Stimulated activated CD4-positive, alpha-beta T cell treated with anti-CD3 and anti-CD28 coated beads, TNF-alpha, amount 100 ng/mL, for 4 hours (primary cell): ENCODE results near the gene OR12D3.
"Not testable (repeated sequence)": the region's sequence is repeated elsewhere in the genome, so short reads cannot be mapped to it uniquely, and the experiment has no call there.

ENCODE experiments used
- DNase-seq, 3 experiments: peaks; one replicate each; pipeline ENCODE4 v3.0.0-alpha.2; 2020; ENCODE audit warnings: low read depth in 3 of 3

The OR12D3 gene

DNA sequence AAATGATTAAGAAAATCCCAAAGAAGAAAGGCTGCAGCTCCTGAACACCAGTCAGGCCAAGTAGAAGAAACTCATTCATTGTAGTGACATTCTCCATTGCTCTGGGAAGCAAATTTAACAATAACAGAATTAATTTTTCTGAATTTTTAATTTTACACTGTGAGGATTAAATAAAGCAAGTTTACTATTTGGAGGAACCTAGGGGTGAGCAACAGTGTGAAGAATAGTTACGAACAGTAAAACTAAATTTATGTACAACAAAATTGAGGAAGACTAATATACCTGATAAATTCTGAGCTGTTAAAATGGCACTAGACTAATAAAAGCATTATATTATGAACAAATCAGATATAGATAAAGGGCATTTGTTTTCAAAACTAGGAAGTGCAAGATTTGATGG lies at the start of gene OR12D3:
TSS of gene OR12D3 (minus strand) at position 101 of the 400 bp plus-strand sequence. CDS start at position 97, 4 bp downstream.
- no peak for DNase-seq

DNA sequence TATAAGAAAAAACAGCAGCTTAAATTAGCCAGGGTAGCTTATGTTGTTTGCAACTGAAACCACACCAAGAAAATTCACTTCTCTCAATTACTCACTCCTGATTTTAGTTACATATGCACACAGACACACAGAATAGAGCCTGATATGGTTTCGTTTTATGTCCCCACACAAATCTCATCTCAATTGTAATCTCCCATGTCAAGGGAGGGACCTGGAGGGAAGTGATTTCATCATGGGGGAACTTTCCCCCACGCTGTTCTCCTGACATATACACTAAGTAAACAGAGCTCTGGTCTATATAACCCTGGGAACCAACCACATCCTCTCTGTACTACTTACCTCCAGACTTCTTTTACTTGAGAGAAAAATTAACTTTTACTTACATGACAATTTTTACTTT lies 49.5 kb upstream of the OR12D3 start:
- no peak for DNase-seq

DNA sequence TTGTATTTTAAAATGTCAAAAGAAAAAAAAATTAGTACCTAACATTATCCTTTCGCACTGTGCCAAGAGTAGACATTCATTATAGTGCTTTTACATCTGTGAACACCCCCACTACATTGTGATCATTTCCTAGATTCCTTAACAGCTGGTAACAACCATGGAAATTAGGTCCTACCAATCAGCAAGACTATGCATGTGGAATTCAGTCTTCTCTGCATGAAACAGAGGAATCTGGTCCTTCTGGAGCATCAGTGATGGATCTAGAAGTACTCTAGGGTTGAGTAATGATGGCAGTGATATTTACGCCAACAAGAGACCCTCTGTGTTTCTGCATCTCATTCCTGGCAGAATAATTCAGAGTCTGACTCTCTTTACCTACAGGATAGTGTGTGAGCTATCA lies 49.1 kb upstream of the OR12D3 start:
- no peak for DNase-seq

GRCh38 chr6:29419516-29419915 lies 44.4 kb upstream of the OR12D3 start:
- no peak for DNase-seq

DNA sequence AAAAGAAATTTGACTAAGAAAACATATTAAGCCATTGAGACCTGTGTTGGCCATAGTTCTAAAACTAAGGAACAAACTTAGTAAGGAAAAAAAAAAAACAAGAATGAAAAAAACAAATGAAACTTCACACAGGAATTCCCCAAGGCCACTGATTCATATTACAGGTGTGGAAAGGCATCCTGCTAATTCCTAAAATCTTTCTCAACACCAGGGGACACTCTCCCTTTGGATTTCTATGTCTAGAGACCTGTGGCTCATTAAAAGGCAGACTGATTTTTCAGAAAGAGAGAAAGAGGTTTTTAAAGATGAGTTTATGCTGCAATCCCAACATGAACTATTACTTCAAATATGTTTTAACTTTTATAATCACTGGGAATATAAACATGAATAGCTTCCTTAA lies 39.5 kb upstream of the OR12D3 start, which contains the start of gene OR12D1:
TSS of gene OR12D1 (plus strand) at position 341 of the 400 bp plus-strand sequence.
- no peak for DNase-seq

DNA sequence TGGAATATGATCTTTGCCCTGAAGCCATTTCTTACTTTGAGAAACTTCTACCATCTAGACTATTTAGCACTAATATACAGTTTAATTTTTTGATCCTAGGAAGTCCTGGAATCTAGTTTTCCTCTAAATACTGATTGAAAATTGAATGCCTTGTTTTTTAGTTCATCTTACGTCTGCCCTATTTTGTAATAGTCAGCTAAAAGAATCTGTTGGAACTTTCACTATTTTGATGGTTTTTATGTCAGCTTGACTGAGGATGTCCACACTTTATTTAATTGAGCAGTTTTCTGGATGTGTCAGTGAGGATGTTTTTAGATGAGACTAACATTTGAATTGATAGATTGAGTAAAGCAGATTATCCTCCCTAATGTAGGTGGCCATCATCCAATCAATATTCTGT lies 28.7 kb upstream of the OR12D3 start:
- DNase-seq, result no peak

DNA sequence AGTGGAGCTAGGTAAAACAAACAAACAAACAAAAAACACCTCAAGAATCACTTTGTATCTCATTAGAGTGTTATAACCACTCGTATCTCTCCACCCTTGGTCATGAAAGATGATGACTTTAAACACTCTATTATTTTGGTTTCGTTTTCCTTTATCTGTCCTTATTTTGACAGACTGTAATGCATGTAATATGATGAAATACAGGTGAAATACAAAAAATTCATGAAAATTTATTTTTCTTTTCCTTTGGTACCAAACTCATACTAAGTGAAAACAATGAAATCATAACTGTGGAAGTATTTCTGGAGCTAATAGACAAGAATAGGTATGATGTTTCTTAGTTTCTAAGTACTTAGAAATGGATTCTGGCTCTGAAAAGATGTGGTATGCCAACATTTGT lies 24.4 kb upstream of the OR12D3 start:
- no peak for DNase-seq

DNA sequence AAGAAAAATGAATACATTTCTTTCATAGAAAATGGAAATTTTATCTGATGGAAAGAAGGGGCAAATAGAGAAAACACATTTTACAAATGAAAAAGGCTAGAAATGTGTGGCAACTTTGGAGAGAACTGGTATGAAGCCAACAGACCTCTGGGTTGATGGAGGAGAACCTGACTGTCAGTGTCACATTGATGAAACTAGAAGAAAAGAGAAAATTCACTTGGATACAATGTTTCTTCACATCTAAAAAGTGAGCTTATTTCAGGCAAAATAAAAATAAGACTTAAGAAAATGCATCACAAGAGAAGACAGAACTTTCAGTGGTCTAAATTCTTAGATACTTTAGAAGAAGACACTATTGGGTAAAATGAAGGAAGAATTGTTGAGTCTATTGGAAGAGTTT lies 20.2 kb upstream of the OR12D3 start, which contains the start of gene OR12D2:
TSS of gene OR12D2 (plus strand) at position 301 of the 400 bp plus-strand sequence. CDS start 1,069 bp downstream, outside the sequence.
- no peak for DNase-seq

- no peak for DNase-seq
These were observed 13.4 kb upstream of the OR12D3 start for GRCh38 chr6:29388533-29388932.

GRCh38 chr6:29376003-29376402 lies 912 bp upstream of the OR12D3 start:
- no peak for DNase-seq

- DNase-seq, result no peak
These were observed 6.3 kb downstream of the OR12D3 start, which contains the start of gene OR5V1 for GRCh38 chr6:29368765-29369164. OR5V1 (minus strand) TSS chr6:29368865; CDS start chr6:29356195, 12,670 bp downstream.

GRCh38 chr6:29355603-29356002 lies 19.5 kb downstream of the OR12D3 start:
- DNase-seq, result no peak

DNA sequence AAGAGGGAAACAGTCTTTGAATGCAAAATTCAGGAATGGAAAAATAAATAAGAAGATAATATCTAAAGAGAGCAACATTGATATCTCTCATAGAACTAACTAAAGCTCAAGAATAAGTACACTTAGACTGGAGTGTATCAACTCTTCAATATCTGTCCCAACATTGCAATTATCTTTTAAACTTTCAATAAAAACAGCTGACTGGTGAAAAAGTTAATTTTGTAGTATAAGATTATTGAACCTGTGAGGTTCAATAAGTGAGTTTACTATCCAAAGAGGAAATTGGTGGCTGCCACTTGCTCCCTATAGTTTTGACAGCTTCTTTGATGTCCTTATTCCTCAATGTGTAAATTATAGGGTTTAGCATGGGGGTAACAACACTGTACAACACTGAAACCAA lies 20.1 kb downstream of the OR12D3 start:
- DNase-seq, result no peak

- not testable (repeated sequence) for DNase-seq
These were observed 25.7 kb downstream of the OR12D3 start for GRCh38 chr6:29349348-29349747.

GRCh38 chr6:29345380-29345779 lies 29.7 kb downstream of the OR12D3 start:
- DNase-seq, result no peak

DNA sequence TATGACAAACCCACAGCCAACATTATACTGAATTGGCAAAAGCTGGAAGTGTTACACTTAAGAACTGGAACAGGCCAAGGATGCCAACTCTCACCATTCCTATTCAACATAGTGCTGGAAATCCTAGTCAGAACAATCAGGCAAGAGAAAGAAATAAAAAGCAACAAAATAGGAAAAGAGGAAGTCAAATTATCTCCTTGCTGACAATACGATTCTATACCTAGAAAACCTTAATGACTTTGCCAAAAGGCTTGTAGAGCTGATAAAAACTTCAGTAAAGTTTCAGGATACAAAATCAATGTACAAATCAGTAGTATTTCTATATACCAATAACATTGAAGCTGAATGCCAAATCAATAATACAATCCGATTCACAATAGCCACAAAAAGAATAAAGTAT lies 38.8 kb downstream of the OR12D3 start:
- DNase-seq, result no peak

DNA sequence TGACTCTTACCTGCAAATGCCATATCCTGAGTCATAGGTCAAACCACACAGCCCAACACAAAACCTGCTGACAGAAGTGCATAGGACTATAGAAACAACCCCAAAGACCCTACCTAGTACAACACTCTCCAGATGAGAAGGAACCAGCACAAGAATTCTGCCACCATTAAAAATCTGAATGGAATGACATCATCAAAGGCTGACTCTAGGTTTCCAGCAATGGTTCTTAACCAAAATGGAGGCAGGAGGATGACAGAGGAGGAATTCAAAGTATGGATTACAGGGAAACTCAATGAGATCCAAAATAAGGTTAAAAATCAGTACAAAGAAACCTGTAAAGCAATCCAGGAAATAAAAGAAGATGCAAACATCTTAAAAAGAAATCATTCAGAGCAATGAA lies 42.4 kb downstream of the OR12D3 start:
- DNase-seq, result no peak

DNA sequence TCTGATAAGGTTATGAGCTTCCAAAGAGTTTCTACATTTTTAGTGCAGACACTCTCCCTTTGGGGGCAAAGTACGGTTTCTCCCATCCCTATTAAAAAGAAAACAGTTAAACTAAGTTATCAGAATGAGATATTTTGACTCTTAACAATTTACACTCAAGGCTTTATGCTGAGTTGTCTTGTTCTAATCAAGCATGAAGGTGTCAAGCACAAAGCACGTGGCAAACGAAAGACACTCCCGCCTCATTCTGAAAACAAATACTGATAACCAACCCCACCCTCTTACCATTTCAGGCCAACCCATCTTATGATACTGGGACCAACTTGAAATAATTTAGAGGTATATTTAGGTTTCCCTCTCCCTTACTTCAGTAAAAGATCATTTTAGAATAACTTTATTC lies 49.3 kb downstream of the OR12D3 start:
- no peak for DNase-seq
